HFFc6 (cell line): Measurements from ENCODE around the gene AACS. TPM values are rescaled to one million over a fixed set of nuclear protein-coding genes. Genes with fewer than 3 reads are reported as not detected.
"Not testable (repeated sequence)": the region's sequence is repeated elsewhere in the genome, so short reads cannot be mapped to it uniquely, and the experiment has no call there.

Source experiments
- DNase-seq: peaks from one replicate; pipeline ENCODE4 v3.0.0-alpha.2; 2018
- H3K27ac Mint-ChIP-seq: 2 replicates; pipeline ENCODE4 v1.8.0; 2020; ENCODE audit warnings: mild to moderate bottlenecking, mixed read lengths
- H3K27me3 Mint-ChIP-seq: 2 replicates; pipeline ENCODE4 v1.8.0; 2021; ENCODE audit warnings: mild to moderate bottlenecking, moderate library complexity, mixed read lengths; ENCODE audit not compliant: insufficient read depth
- H3K36me3 Mint-ChIP-seq: 2 replicates; pipeline ENCODE4 v1.8.0; 2021; ENCODE audit warnings: low read depth, mixed read lengths
- H3K4me1 Mint-ChIP-seq: 2 replicates; pipeline ENCODE4 v1.8.0; 2020; ENCODE audit warnings: low read depth, mixed read lengths
- H3K4me3 Mint-ChIP-seq: 2 replicates; pipeline ENCODE4 v1.8.0; 2020; ENCODE audit warnings: mild to moderate bottlenecking, moderate library complexity, mixed read lengths
- H3K9me3 Mint-ChIP-seq: 2 replicates; pipeline ENCODE4 v1.8.0; 2020; ENCODE audit warnings: mild to moderate bottlenecking, mixed read lengths
- total RNA-seq, 6 experiments: library from RNA; stranded (reverse); fragmentation: NEBNext Ultra II Directional; extraction: Animal tissue kit (Norgen Biotek cat#: 25700); gene quantifications; 2 replicates in 1 of 6; 3 replicates in 5 of 6; pipeline ENCODE4 v1.2.3, GENCODE V29; 2021
- TF ChIP-seq, protein P1 (sequence below): fragments of 200-600 bp; sonication (generic); IDR thresholded peaks from 2 replicates; pipeline ENCODE4 v1.5.0; 2021; ENCODE audit warnings: antibody characterized with exemption, mild to moderate bottlenecking

Gene AACS
- total RNA-seq, 6 experiments from 2014 or later = 21.6 to 29.5 (median 24.2) TPM

DNA sequence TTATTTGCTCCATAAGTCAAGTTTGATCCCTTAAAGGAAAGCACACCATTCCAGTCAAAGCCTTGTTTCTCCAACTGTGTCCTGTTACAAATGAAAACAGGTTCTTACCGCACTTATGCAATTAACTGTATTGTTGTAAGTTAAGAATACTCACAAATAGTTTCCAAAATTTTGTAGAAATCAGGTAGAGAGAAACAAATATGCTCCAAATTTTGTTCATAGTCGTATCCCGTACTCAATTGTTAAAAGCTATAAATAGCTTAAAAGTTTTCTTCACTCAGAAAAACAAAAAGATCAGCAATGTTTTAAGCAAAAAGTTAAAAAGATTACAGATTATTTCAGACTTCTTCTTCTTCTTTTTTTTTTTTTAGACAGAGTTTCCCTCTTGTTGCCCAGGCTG, 4.0 kb upstream of the AACS start:
- TF ChIP-seq, protein P1, sequence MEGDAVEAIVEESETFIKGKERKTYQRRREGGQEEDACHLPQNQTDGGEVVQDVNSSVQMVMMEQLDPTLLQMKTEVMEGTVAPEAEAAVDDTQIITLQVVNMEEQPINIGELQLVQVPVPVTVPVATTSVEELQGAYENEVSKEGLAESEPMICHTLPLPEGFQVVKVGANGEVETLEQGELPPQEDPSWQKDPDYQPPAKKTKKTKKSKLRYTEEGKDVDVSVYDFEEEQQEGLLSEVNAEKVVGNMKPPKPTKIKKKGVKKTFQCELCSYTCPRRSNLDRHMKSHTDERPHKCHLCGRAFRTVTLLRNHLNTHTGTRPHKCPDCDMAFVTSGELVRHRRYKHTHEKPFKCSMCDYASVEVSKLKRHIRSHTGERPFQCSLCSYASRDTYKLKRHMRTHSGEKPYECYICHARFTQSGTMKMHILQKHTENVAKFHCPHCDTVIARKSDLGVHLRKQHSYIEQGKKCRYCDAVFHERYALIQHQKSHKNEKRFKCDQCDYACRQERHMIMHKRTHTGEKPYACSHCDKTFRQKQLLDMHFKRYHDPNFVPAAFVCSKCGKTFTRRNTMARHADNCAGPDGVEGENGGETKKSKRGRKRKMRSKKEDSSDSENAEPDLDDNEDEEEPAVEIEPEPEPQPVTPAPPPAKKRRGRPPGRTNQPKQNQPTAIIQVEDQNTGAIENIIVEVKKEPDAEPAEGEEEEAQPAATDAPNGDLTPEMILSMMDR = no peak
- Mint-ChIP-seq H3K36me3 (no peaks in the 10 kb centered on the region), H3K27ac (no peak overlapping the region), H3K4me3 (no peak overlapping the region), H3K27me3 (peaks cover 15% of the 10 kb centered on the region), H3K4me1 (peaks cover 14% of the 10 kb centered on the region), H3K9me3 (no peaks in the 10 kb centered on the region)
- no peak for DNase-seq

DNA sequence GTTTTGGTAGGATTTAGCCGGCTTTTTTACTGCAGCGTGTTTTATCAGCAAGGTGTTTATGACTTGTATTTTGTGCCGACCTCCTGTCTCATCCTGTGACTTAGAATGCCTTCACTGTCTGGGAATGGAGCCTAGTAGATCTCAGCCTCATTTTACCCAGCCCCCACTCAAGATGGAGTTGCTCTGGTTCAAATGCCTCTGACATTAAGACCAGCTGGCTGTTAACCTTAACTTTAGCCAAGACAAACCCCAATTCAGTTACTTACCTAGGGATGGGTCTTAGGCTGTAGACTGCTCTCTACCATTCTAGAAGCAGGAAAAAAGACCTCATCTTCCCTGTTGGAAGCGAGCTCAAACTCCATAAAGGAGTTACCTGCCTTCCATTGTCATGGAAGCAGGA, 1.7 kb upstream of the AACS start:
- not testable (repeated sequence) for H3K36me3 Mint-ChIP-seq, H3K27ac Mint-ChIP-seq, H3K9me3 Mint-ChIP-seq, H3K4me3 Mint-ChIP-seq, DNase-seq, H3K27me3 Mint-ChIP-seq
- H3K4me1 Mint-ChIP-seq = peaks cover 18% of the 10 kb centered on the region

DNA sequence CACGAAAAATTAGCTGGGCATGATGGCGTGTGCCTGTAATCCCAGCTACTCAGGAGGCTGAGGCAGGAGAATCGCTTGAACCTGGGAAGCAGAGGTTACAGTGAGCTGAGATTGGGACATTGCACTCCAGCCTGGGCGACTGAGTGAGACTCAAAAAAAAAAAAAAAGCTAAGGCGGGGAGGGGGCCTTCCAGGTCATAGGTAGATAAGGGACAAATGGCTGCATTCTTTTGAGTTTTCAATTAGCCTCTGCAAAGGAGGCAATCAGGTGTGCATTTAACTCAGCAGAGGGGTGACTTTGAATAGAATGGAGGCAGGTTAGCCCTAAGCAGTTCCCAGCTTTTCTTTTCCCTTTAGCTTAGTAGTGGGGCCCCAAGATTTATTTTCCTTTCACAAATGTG, 743 bp upstream of the AACS start:
- H3K27me3 Mint-ChIP-seq = peaks cover 3% of the 10 kb centered on the region
- TF ChIP-seq, protein P1 = no peak
- H3K27ac Mint-ChIP-seq = no peak overlapping the region
- no peaks in the 10 kb centered on the region for H3K9me3 Mint-ChIP-seq
- peak overlapping the region; percentile 91 for H3K4me3 Mint-ChIP-seq
- peaks cover 18% of the 10 kb centered on the region for H3K4me1 Mint-ChIP-seq
- no peak for DNase-seq
- no peaks in the 10 kb centered on the region for H3K36me3 Mint-ChIP-seq

DNA sequence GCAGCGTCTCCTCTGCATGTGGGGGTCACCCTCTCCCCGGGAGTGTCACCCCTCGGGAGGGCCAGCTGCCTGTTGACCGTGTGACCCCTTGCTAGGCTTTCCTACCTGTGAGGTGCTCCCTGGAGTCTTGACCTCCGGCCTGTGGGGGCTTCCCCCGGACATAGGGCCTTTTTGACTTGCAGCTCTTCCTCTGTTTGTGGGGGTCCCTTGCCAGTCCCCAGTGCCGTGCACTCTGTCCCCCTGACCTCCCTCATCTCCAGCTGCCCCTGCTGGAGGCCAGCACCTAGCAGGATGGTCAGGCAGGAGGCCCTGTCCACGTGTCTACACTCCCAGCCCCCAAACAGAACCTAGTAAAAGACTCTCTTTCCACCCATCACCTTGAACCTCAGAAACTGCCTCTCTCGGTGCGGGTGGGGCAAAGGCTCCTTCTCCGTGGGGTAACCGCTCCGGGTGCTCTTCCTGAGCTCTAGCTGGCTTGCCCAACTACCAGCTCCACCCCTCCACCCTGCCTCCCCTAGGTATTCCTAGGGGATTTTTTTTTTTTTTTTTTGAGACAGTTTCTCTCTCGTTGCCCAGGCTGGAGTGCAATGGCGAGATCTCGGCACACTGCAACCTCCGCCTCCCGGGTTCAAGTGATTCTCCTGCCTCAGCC, 810 bp downstream of the AACS start:
- peak overlapping the region; percentile 78 for H3K27ac Mint-ChIP-seq
- no peaks in the 10 kb centered on the region for H3K9me3 Mint-ChIP-seq
- H3K4me1 Mint-ChIP-seq = peaks cover 18% of the 10 kb centered on the region
- DNase-seq = no peak
- H3K27me3 Mint-ChIP-seq = peaks cover 3% of the 10 kb centered on the region; the same call in 1 of the 2 replicates
- H3K36me3 Mint-ChIP-seq = no peaks in the 10 kb centered on the region
- peak overlapping the region; percentile 91 for H3K4me3 Mint-ChIP-seq
- TF ChIP-seq, protein P1 = no peak

DNA sequence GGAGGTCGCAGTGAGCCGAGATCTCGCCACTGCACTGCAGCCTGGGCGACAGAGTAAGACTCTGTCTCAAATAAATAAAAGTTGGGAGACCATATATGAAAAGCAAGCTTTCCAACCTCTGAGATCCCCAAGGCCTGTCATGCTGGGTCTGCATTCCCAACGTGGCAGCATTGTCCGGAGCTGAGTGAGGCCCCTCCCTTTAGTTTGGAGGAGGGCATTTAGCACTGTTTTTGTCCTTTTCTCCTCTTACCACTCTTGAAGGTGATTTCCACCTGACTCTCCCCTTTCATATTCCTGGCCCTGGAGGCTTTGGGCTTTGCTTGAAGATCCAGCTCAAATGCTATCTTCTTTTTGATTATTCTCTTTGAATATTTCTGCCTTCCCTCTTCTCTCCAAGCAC, 3.2 kb downstream of the AACS start:
- Mint-ChIP-seq H3K9me3 (no peaks in the 10 kb centered on the region), H3K27ac (no peak overlapping the region), H3K36me3 (peaks cover 5% of the 10 kb centered on the region), H3K4me1 (peaks cover 18% of the 10 kb centered on the region), H3K27me3 (no peaks in the 10 kb centered on the region; the same call in 1 of the 2 replicates), H3K4me3 (no peak overlapping the region)
- TF ChIP-seq, protein P1 = no peak
- DNase-seq = no peak

DNA sequence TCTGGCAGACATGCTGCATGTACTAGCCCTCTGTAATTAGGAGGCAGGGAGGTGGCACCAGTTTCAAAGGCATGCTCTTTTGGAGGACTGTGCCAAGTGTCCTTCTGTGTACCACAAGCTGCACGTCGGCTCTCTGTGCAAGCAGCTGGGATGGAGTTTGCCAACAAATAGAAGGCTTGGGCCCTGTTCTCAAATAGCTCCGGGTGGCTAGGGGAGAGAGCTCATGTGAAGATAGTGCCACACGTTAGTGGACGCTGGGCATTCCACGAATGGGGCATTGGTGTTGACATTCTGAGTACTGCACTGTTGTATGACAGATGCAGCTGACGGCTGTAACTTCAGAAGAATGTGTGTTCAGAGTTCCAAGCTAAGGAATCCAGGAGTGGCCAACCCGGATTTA, 4.4 kb downstream of the AACS start:
- H3K9me3 Mint-ChIP-seq = no peaks in the 10 kb centered on the region
- TF ChIP-seq, protein P1 = no peak
- no peak overlapping the region for H3K4me3 Mint-ChIP-seq
- peaks cover 15% of the 10 kb centered on the region for H3K4me1 Mint-ChIP-seq
- H3K27me3 Mint-ChIP-seq = no peaks in the 10 kb centered on the region; the same call in 1 of the 2 replicates
- no peak for DNase-seq
- peaks cover 11% of the 10 kb centered on the region for H3K36me3 Mint-ChIP-seq
- H3K27ac Mint-ChIP-seq = no peak overlapping the region
